GM12891 (cell line): ENCODE data around the gene GPRC5B.

Experiments used
- DNase-seq: peaks from one replicate; pipeline ENCODE4 v3.0.0; 2011; ENCODE audit warnings: low spot score; ENCODE audit not compliant: insufficient read length
- FAIRE-seq: peaks from 2 replicates; lab custom pipeline; 2011; peaks lifted over from hg19 to GRCh38; lab: Jason Lieb, UNC
- PAX5 ChIP-seq: IDR thresholded peaks from 2 replicates; pipeline ENCODE4 v1.6.1; 2011; ENCODE audit warnings: low read length, moderate library complexity, mild to moderate bottlenecking; ENCODE audit not compliant: insufficient read depth, severe bottlenecking
- POLR2A ChIP-seq: IDR thresholded peaks from 2 replicates; pipeline ENCODE4 v1.6.1; 2011; ENCODE audit warnings: low read depth, low read length, control low read depth
- POLR2AphosphoS5 ChIP-seq: IDR thresholded peaks from 2 replicates; pipeline ENCODE4 v1.6.1; 2011; ENCODE audit warnings: low read depth, low read length, control low read depth
- POU2F2 ChIP-seq: IDR thresholded peaks from 2 replicates; pipeline ENCODE4 v1.6.1; 2011; ENCODE audit warnings: low read depth, mild to moderate bottlenecking, control low read depth, low read length, moderate library complexity
- SPI1 ChIP-seq: IDR thresholded peaks from 2 replicates; pipeline ENCODE4 v1.6.1; 2011; ENCODE audit warnings: low read depth, low read length, control low read depth
- TAF1 ChIP-seq: IDR thresholded peaks from 2 replicates; pipeline ENCODE4 v1.6.1; 2011; ENCODE audit warnings: low read depth, low read length, control low read depth

GPRC5B gene

GRCh38 chr16:19846436-19846835, 38.2 kb downstream of the GPRC5B start:
- DNase-seq (no peak), FAIRE-seq (no peak)
- TF ChIP-seq POLR2A (no peak), SPI1 (no peak), TAF1 (no peak), POLR2AphosphoS5 (no peak), PAX5 (no peak), POU2F2 (no peak)

DNA sequence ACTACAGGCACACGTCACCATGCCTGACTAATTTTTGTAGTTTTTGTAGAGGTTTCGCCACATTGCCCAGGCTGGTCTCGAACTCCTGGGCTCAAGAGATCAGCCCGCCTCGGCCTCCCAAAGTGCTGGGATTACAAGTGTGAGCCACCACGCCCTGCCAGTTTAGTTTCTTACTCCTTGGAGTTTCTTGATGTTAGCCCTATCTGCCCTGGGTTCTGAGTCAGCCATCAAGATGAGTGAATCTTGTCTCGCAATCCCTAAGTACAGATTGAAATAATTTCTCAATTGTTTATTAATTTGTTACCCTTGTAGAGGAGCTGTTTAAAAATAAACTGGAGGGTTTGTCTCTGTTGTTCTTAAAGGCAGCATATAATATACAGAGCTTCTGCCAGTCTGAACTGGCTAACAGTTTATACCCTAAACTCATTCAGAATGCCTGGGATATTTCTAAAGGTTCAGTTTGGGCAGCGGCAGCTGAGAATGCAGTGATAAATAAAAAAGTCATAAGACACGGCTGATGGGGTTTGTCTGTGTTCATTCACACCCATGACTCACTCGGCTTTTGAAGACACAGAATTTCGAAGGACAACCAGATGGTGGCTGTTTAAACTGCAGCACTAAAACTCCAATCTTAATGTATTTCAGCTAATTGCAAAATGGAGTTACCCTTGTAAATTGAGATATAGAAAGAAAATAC, 39.6 kb downstream of the GPRC5B start:
- TF ChIP-seq POU2F2 (no peak), POLR2AphosphoS5 (no peak), TAF1 (no peak), PAX5 (no peak), POLR2A (no peak), SPI1 (no peak)
- FAIRE-seq (no peak), DNase-seq (no peak)

DNA sequence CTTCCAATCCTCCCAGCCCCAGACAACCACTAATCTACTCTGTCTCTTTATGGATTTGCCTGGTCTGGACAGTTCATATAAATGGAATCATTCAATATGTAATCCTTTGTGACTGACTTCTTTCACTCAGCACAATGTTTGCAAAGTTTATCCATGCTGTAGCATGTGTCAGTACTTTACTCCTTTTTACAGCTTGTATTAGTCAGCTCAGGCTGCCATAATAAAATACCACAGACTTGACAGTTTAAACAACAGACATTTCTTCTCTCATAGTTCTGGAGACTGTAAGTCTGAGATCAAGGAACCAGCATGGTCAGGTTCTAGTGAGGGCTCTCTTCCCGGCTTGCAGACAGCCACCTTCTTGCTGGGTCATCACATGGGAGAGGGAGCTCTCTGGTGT, 41.3 kb downstream of the GPRC5B start:
- no peak for DNase-seq
- no peak for FAIRE-seq

GRCh38 chr16:19842426-19843157, 42.1 kb downstream of the GPRC5B start:
- no peak for TF ChIP-seq TAF1
- TF ChIP-seq POU2F2 = no peak
- TF ChIP-seq SPI1 = no peak
- TF ChIP-seq POLR2A = no peak
- no peak for TF ChIP-seq PAX5
- no peak for TF ChIP-seq POLR2AphosphoS5
- DNase-seq (no peak), FAIRE-seq (no peak)

More for the DNA sequence above, 41.3 kb downstream of the GPRC5B start:
- TF ChIP-seq POU2F2 = no peak
- TF ChIP-seq SPI1 = no peak
- TF ChIP-seq POLR2AphosphoS5 = no peak
- TF ChIP-seq POLR2A = no peak
- TF ChIP-seq TAF1 = no peak
- no peak for TF ChIP-seq PAX5

- no peak for TF ChIP-seq PAX5
- TF ChIP-seq TAF1 = no peak
- no peak for TF ChIP-seq SPI1
- TF ChIP-seq POU2F2 = no peak
- TF ChIP-seq POLR2AphosphoS5 = no peak
- no peak for TF ChIP-seq POLR2A
- DNase-seq (no peak), FAIRE-seq (no peak)
Observed at GRCh38 chr16:19841184-19841583, 43.5 kb downstream of the GPRC5B start.

DNA sequence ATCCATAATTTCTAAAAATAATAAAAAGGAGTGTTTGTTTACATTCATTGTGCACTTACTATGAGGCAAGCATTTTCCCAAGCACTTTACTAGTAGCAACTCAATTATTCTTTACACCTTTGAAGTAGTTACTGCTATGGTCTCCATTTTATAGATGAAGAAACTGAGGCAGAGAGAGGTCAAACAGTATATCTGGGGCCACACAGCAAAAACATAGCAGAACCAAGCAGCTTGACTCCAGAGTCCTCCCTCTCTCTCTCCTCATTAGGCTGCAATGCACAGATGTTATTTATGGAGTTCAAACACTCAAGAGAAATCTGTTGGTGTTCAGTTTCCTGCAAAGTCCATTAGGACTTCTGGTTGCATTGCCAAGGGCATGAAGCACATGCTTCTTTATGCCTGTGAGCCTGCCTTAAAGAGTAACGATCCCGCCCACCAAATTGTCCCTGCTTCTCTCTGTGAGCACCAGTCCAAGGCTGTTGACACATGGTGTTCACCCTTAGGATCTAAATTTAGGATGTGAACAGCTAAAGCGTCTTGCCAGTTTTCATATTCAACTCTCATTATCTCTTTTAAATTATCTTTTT, 44.0 kb downstream of the GPRC5B start:
- FAIRE-seq = no peak
- no peak for TF ChIP-seq PAX5
- no peak for TF ChIP-seq SPI1
- no peak for TF ChIP-seq POU2F2
- no peak for TF ChIP-seq POLR2A
- TF ChIP-seq POLR2AphosphoS5 = no peak
- TF ChIP-seq TAF1 = no peak
- DNase-seq = no peak

DNA sequence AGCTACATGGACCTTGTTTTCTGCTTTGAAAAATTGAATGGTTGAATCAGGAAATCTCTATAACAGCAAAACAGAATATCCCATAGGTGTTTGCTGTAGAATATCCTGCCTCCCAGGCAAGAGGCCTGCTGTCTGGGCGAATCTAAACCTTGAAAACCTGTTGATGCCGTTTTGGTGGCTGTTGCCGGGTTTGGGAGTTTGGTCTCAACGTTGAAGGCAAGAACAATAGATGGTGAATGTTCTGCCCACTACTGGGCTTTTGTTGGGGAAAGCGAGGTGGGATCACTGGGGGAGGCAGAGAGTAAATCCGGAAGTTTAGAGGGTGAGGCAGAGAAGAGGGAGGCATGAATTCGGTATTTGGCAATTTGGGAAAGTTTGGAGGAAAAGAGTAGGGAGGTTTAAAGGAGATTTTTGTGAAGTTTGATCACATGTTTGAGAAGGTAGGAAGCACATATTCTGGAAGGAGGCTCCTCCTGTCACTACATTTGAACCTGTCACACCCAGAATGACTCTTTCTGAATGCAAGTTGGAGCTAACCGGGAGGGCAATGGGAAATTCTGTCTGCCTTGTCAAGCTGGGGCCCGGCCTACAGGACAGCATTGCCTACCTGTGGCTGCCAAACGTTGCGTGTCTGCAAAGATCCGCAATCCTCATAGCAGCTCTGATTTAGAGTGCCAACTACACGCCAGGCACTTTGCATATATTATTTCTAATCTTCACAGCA, 46.5 kb downstream of the GPRC5B start:
- DNase-seq (no peak), FAIRE-seq (no peak)
- TF ChIP-seq PAX5 (no peak), SPI1 (no peak), POLR2AphosphoS5 (no peak), POLR2A (no peak), POU2F2 (no peak), TAF1 (no peak)

GRCh38 chr16:19837331-19837980, 47.2 kb downstream of the GPRC5B start:
- no peak for FAIRE-seq
- TF ChIP-seq POU2F2 (no peak), PAX5 (no peak), POLR2A (no peak), SPI1 (no peak), POLR2AphosphoS5 (no peak), TAF1 (no peak)

More at GRCh38 chr16:19837331-19837980, 47.2 kb downstream of the GPRC5B start:
- no peak for DNase-seq
